ENCODE measurements around the gene CABP5.

Gene CABP5

DNA sequence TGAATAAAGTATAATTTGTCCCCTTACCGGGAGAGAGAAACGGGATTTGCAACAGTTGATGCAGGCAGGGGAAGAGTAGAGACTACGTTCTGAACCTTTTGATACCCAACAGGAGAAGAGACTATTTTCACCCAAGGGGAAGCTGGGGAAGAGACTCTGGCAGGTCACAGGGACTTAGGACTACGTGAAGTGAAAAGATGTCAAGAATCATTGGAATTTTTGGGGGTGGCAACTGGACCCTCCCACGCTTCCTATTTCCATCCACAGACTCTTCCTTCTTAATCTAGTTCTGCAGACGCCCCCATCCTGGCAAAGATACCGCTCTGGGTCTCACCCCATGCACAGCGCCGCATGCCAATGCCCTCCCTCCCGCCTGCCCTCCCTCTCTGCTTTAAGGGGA lies 13.8 kb downstream of the CABP5 start:
- DNase-seq (ENCODE audit: low spot score), result no peak

DNA sequence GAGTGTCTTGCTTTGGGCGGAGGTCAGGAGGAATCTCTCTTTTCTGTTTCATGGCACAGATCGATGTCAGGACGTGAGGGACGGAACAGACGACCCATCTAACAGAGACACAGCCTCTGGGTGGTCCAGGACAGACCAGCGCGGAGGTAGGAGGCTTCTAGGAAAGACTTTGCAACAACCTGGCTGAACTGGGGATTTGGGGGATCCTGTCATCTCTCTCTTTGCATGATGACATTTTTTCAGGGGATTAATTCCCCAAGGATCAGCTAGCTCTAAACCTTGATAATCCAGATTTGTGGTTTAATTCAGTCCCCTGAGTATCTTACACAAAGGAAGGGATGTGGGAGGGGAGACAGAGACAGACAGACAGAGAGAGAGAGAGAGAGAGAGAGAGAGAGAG lies 14.4 kb downstream of the CABP5 start:
- no peak for DNase-seq (ENCODE audit: low spot score)

DNA sequence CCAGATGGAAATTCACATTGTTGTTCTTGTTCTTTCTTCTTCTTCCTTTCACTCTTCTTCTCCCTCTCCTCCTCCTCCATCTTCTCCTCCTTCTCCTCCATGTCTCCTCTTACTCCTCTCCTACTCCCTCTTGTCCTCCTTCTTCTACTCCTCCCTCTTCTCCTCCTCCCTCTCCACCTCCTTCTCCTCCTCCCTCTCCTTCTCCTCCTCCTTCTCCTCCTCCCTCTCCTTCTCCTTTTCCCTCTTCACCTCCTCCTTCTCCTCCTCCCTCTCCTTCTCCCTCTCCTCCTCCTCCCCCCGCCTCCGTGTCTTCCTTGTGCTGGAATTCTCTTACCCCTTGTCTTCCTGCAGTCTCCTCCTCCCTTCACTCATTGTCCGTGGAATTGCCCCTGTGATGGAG lies 18.4 kb downstream of the CABP5 start:
- no peak for DNase-seq (ENCODE audit: low spot score)

DNA sequence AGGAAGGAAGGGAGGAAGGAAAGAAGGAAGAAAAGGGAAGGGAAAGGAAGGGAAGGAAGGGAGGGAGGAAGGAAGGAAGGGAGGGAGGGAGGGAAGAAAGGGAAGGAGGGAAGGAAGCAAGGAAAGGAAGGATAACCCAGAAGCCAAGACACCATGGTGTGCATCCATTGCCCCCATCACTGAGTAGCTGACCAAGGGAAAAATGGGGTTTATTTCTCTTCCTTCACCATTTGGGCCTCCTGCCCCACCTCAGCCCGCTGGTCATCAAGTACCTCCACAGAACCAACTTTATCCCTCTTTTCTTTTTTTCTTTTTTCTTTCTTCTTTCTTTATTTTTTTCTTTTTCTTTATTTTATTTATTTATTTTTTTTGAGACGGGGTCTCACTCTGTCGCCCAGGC lies 20.4 kb downstream of the CABP5 start:
- DNase-seq (ENCODE audit: low spot score), result no peak

DNA sequence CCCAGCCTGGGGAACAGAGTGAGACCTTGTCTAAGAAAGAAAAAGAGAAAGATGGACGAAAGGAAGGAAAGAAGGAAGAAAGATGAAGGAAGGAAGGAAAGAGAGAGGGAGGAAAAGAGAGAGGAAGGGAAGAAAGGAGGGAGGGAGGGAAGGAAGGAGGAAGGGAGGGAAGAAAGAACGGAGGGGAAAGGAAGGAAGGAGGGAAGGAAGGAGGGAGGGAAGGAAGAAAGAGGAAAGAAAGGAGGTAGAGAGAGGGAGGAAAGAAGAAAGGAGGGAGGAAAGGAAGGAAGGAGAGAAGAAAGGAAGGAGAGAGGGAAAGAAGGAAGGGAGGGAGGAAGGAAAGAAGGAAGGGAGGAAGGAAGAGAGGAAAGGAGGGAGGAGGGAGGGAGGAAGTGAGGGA lies 20.9 kb downstream of the CABP5 start:
- no peak for DNase-seq (ENCODE audit: low spot score)

DNA sequence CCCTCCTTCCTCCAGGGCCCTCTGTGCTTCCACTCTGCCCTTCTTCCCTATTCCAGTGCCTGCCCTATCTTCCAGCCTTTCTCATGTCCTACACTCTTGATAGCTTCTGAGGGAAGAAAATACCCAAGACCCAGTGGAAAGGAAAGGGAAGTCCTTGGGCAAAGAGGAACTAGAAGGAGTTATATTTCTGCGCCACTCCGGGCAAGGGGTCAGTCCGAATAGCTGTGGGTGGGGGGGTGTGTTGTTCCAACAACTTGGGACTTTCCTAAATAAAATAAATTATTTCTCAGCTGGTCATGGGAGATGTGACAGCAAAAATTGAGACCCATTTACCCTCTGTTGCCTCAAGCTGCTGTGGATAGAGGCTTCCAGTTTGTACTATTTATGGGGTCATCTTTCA lies 23.2 kb downstream of the CABP5 start:
- DNase-seq (ENCODE audit: low spot score), result no peak

DNA sequence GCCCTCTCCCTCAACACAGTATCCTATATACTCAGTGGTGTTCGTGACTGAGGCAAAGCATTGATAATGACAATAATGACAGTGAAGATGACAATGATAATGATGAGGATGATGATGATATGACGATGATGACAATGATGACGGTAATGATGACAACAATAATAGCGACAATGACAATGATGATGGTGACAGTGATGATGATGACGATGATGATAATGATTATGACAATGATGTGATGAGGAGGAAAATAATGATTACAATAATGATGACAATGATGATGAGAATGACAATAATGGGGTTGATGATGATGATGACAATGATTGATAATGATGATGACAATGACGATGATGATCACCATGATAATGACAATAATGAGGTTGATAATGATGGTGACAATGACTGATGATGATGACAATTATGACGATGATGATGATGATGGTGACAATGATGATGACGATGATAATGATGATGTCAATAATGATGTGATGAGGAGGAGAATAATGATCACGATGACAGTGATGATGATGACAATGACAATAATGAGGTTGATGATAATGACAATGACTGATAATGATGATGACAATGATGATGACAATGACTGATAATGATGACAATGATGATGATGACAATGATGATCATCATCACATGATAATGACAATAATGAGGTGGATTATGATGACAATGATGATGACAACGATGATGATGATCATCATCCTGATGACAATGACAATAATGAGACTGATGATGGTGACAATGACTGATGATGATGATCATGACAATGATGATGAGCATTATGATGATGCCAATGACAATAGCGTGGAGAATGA lies 32.7 kb downstream of the CABP5 start:
- DNase-seq (ENCODE audit: low spot score), result no peak

DNA sequence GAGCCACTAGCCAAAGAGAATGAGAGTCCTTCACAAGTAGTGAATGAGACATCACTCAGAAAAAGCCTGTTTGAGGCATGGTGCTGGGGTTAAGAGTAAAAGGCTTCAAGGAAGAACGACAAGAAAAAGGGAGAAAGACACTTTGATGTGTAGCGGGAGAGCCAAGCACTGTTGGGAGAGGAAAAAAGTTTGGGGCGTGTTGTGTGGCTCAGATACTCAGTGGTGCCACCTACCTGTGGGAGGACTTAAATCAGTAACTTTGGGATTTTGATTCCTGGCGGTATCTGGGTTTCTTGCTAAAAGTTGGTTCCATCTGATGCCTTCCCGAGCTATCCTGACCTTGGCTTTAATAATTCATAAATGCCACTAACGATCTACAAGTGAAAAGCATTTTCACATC lies 37.1 kb downstream of the CABP5 start:
- peak; percentile 34 for DNase-seq (ENCODE audit: low spot score)

DNA sequence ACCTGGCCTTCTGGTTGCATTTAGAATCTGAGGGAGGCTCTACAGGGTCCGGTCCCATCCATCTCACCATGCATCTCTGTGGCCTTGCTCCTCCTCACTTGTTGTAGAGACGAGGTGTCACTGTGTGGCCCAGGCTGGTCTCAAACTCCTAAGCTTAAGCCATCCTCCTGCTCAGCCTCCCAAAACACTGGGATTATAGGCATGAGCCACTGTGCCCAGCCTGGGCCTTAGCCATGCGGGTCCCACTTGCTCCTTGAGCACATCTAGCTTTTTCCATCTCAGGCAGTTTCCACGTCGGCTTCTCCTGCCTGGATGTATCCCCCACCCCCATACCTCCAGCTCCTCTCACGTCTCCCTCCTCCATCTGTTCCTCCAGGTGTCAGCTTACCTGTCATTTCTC lies 39.6 kb downstream of the CABP5 start:
- DNase-seq (ENCODE audit: low spot score), result no peak

DNA sequence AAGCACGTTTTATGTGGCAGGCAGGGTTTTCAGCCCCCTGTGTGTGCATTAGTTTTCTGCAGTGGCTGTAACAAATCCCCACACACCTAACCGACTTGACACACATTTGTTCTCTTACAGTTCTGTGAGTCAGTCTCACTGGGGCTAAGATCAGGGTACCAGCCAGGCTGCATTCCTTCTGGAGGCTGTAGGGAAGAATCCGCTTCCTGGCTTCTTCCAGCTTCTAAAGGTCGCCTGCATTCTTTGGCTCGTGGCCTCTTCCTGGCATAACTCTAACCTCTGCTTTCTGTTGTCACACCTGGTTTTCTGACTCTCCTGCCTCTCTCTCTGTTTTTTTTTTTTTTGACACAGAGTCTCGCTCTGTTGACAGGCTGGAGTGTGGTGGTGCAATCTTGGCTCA lies 43.0 kb downstream of the CABP5 start:
- DNase-seq (ENCODE audit: low spot score), result no peak

DNA sequence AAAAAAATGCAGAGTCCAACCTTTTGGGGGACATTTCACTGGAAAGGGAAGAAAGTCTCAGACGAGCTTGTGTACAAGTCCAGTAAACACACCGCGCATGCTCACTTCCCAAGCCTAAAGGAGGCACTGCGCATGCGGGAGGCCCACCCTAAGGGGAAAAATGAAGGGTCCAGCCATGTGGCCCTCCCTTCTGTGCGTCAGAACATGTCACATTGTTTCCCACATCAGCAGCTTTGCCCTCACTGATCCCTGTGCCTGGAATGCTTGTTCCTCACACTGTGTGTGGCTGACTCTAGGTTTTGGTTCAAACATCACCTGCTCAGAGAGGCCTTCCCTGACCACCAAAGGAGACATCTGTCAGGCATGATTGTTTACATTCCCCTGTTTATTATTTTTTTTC lies 45.1 kb downstream of the CABP5 start:
- no peak for DNase-seq (ENCODE audit: low spot score)

DNA sequence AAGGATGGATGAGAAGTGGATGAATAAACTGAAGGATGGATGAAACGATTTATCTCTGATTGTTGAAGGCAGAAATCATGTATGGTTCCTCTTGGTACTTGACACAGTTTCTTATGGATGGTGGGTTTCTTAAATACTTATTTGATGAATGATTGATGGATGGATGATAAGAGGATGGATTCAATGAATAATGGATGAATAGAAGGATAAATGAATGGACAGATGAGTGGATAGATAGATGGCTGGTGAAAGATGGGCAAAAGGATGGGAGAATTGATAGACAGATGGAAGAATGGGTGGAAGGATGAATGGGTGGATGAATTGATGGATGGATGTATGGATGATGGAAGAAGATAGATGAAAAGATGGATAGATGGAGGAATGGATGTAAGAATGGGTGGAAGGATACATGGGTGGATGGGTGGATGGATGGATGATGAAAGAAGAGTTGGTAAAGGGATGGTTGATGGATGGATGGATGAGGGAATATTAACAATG lies 47.6 kb downstream of the CABP5 start:
- no peak for DNase-seq (ENCODE audit: low spot score)

DNA sequence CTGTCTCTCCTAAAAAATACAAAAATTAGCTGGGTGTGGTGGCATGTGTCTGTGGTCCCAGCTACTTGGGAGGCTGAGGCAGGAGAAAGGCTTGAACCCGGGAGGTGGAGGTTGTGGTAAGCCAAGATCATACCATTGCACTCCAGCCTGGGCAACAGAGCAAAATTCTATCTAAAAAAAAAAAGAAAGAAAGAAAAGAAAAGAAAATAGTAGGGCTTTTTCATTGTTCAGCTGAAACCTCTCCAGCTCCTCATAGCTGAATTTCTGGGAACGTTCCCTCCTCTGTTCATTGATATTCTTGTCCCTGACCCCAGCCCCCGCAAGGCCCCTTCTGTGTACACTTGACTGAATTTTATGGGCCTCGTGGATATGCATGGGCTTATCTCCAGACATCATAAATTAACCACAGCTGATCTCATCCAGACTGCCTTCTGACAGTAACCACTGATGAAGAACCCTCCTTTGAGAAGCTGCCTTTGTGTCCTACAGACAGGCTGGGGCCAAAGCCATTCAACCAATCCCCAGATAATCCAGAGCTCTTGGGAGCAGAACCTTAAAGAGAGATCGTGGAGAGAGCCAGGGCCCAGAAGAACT lies 49.6 kb downstream of the CABP5 start, which contains the start of gene ELSPBP1:
ELSPBP1 (plus strand) TSS at position 424 of the 594 bp plus-strand sequence. CDS start 14,036 bp downstream, outside the sequence.
- DNase-seq (ENCODE audit: low spot score), result no peak

DNA sequence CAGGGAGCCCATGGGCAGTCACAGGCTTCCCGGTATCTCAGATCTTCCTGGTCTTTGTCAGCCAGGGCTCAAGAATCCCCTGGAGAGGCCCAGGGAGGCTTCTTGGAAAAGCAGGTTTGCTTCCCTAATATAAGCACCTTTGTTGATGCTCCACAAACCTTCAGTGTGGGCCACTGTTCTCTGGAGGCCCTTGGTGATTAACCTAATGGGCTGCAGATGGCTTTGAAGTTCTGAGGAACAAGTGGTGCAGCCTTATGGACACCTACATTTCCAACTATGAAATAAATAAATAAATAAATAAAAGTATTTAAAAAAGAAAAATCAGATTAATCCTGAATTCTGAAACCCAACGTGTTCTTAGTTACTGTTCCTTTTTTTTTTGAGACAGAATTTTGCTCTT lies 51.8 kb downstream of the CABP5 start, which contains the start of gene BSPH1:
BSPH1 (minus strand) TSS at position 101 of the 400 bp plus-strand sequence; CDS start at position 12, 89 bp downstream.
- no peak for DNase-seq (ENCODE audit: low spot score)

DNA sequence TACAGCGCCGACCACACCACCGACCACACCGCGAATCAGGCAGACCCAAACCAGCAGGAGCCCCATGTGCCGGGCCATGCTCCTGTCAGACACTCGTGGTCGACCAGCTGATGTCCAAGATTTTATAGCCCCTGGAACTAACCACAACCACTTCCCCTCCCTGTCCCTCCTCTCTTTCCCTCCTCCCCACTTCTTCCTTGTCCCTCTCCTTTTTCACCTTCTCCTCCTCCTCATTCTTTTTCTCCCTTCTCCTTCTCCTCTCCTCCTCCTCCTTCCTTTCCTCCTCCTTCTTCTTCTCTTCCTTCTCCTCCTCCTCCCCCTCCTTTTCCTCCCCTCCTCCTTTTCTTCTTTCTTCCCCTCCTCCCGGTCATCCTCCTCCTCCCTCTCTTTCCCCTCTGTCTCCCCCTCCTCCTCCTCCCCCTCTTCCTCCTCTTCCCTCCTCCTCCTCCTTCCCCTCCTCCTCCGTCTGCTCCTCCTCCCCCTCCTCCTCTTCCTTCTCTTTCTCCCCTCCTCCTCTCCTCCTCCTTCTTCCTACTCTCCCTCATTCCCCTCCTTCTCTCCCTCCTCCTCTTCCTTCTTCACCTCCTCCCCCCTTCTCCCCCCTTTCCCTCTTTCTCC lies 52.6 kb downstream of the CABP5 start:
- DNase-seq (ENCODE audit: low spot score), result no peak
